H1 (cell line): ENCODE measurements around the gene MMP24. TPM values are rescaled to one million over a fixed set of nuclear protein-coding genes. Genes with fewer than 3 reads are reported as not detected.

Experiments used
- CTCF ChIP-seq, 3 experiments: IDR thresholded peaks; 1 replicate in 2 of 3; 2 replicates in 1 of 3; pipeline versions ENCODE4 v1.5.1 to v1.6.1; 2011; ENCODE audit warnings: low read length in 3 of 3, mild to moderate bottlenecking in 3 of 3, inconsistent platforms in 2 of 3, low read depth in 1 of 3, moderate library complexity in 1 of 3; ENCODE audit not compliant: insufficient read depth in 1 of 3; ENCODE audit errors: control extremely low read depth in 1 of 3
- KDM1A ChIP-seq: fragments of 200-600, 300-600 bp; sonication (generic); IDR thresholded peaks from 2 replicates; pipeline ENCODE4 v1.7.1; 2016; ENCODE audit warnings: mild to moderate bottlenecking, low read length, borderline replicate concordance
- POU5F1 ChIP-seq: IDR thresholded peaks from 2 replicates; pipeline ENCODE4 v1.6.1; 2011; ENCODE audit warnings: low read depth, mild to moderate bottlenecking, low read length, moderate library complexity
- ZNF274 ChIP-seq: IDR thresholded peaks from 2 replicates; pipeline ENCODE4 v1.7.0; 2012; ENCODE audit warnings: low read length, borderline replicate concordance; ENCODE audit errors: extremely low read depth
- polyA plus RNA-seq, 7 experiments: library from polyadenylated mRNA; depleted of rRNA in 3 of 7; stranded (reverse) in 5 of 7; unstranded in 2 of 7; fragments of >200 nt in 5 of 7; fragments of 200-250 nt in 2 of 7; gene quantifications; 1 replicate in 5 of 7; 2 replicates in 1 of 7; 4 replicates in 1 of 7; pipeline versions ENCODE4 v1.2.1 to v1.2.3, GENCODE V29; 2011 to 2013; ENCODE audit warnings: missing spikeins in 2 of 7, mixed read lengths in 2 of 7
- total RNA-seq: library from RNA; stranded (reverse); fragmentation: NEBNext Ultra II Directional; extraction: Animal tissue kit (Norgen Biotek cat#: 25700); gene quantifications from 2 replicates; pipeline ENCODE4 v1.2.1, GENCODE V29; 2021

The MMP24 gene
- total and polyA plus RNA-seq, 2 of the 8 experiments (the other 6 are each of a cell fraction or from before 2014, with no cell fraction given): 18.8 to 21.4 TPM

GRCh38 chr20:35240811-35241293 lies 14.4 kb downstream of the MMP24 start (continued):
- TF ChIP-seq CTCF (IDR thresholded peaks at IDR 0.05; ENCODE audit: control extremely low read depth in 1 of 3, insufficient read depth in 1 of 3, low read depth in 1 of 3, low read length in 3 of 3) (no peak), ZNF274 (no peak), KDM1A (no peak), POU5F1 (no peak)
